Astrocyte (in vitro differentiated cells and primary cell): Measurements from ENCODE around the gene ATP10B.

Source experiments
- EZH2 ChIP-seq: IDR thresholded peaks from 2 replicates; pipeline ENCODE4 v1.6.1; 2012; ENCODE audit warnings: mild to moderate bottlenecking, low read length, inconsistent platforms; ENCODE audit not compliant: insufficient read depth
- TF ChIP-seq, protein P1 (sequence below): IDR thresholded peaks from 2 replicates; pipeline ENCODE4 v1.5.1; 2011; ENCODE audit warnings: low read depth, mild to moderate bottlenecking, inconsistent platforms, low read length, moderate library complexity; ENCODE audit not compliant: insufficient read depth

DNA sequence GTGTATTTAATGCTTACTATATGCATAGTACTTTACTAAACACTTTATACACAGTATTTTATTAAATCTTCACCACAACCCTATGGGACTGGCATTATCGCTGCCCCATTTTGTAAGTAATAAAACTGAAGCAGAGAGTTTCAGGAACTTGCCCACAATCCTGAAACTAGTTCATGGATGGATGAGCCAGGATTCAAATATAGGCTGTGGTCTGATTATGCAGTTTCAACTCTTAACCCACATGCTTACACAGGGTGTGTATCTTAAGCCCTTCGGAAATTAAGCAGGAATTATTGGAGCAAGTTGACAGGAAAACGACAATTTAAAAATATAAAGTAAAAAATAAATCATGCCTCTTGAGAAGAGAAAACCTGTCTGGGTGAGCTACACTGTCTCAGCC lies 109.0 kb downstream of the ATP10B start:
- TF ChIP-seq, protein P1, sequence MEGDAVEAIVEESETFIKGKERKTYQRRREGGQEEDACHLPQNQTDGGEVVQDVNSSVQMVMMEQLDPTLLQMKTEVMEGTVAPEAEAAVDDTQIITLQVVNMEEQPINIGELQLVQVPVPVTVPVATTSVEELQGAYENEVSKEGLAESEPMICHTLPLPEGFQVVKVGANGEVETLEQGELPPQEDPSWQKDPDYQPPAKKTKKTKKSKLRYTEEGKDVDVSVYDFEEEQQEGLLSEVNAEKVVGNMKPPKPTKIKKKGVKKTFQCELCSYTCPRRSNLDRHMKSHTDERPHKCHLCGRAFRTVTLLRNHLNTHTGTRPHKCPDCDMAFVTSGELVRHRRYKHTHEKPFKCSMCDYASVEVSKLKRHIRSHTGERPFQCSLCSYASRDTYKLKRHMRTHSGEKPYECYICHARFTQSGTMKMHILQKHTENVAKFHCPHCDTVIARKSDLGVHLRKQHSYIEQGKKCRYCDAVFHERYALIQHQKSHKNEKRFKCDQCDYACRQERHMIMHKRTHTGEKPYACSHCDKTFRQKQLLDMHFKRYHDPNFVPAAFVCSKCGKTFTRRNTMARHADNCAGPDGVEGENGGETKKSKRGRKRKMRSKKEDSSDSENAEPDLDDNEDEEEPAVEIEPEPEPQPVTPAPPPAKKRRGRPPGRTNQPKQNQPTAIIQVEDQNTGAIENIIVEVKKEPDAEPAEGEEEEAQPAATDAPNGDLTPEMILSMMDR, result no peak
- TF ChIP-seq EZH2, result no peak
